ENCODE data around the gene TMBIM4. TPM values are rescaled to one million over a fixed set of nuclear protein-coding genes. Genes with fewer than 3 reads are reported as not detected.

Gene TMBIM4
- total RNA-seq, 1 experiment from 2014 or later, result 18.4 TPM

DNA sequence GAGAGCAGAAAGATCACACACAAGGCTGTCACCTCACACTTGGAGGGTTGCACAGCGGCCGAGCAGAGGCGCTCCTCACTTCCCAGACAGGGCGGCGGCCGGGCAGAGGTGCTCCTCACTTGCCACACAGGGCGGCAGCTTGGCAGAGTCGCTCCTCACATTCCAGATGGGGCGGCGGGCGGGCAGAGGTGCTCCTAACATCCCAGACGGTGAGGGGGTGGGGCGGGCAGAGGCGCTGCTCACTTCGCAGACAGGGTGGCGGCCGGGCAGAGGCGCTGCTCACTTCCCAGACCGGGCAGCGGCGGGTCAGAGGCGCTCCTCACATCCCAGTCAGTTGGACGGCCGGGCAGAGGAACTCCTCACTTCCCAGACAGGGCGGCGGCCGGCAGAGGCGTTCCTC, 9.1 kb downstream of the TMBIM4 start:
- H3K9me3 ChIP-seq (ENCODE audit: control insufficient read depth, low read depth, low read length), result no peaks in the 10 kb centered on the region

More for the DNA sequence above, 9.1 kb downstream of the TMBIM4 start:
- H2BK12ac ChIP-seq (ENCODE audit: insufficient read length, low read depth, low read length), result no peak overlapping the region
- H3K27ac ChIP-seq (ENCODE audit: insufficient read length, low read depth, low read length), result no peak overlapping the region
- no peaks in the 10 kb centered on the region for H3K79me1 ChIP-seq (ENCODE audit: insufficient read depth, low read depth, low read length, poor library complexity, severe bottlenecking)
- DNase-seq, result no peak
- no peak overlapping the region for H2BK5ac ChIP-seq (ENCODE audit: insufficient read length, low read length)
- no peak overlapping the region for H3K14ac ChIP-seq (ENCODE audit: insufficient read depth, low read length)
- H3K9me3 Mint-ChIP-seq, result peaks cover 10 to 12% of the 10 kb centered on the region in 2 experiments; a peak in 3 of 5 replicates
- no peak overlapping the region for H2AFZ ChIP-seq (ENCODE audit: low read length)
- no peak overlapping the region for H3T11ph ChIP-seq (ENCODE audit: low read length)
- no peak overlapping the region for H2BK120ac ChIP-seq (ENCODE audit: low read depth, low read length, poor library complexity, severe bottlenecking)
- H3K4me3 Mint-ChIP-seq, result no peak overlapping the region
- H3K4ac ChIP-seq (ENCODE audit: low read depth, low read length), result no peak overlapping the region
- no peak overlapping the region for H4K91ac ChIP-seq (ENCODE audit: insufficient read length, low read depth, low read length)
- no peak overlapping the region for H3K18ac ChIP-seq (ENCODE audit: insufficient read length, low read depth, low read length)
- H3K4me1 Mint-ChIP-seq, result no peaks in the 10 kb centered on the region
- no peaks in the 10 kb centered on the region for H3K23me2 ChIP-seq (ENCODE audit: insufficient read length, low read depth, low read length, poor library complexity, severe bottlenecking)
- no peaks in the 10 kb centered on the region for H4K20me1 ChIP-seq (ENCODE audit: control insufficient read depth, insufficient read depth, insufficient read length)
- no peaks in the 10 kb centered on the region; the same call in 1 of the 2 replicates for H3K79me2 ChIP-seq (ENCODE audit: insufficient read depth, low read length)
- H3K56ac ChIP-seq (ENCODE audit: insufficient read length, low read depth, low read length), result no peak overlapping the region
- H3K4me1 ChIP-seq (ENCODE audit: insufficient read depth, low read length), result no peaks in the 10 kb centered on the region
- H3K9ac ChIP-seq (ENCODE audit: extremely low read depth, insufficient read length, low read length), result no peak overlapping the region
- TF ChIP-seq, protein P1, sequence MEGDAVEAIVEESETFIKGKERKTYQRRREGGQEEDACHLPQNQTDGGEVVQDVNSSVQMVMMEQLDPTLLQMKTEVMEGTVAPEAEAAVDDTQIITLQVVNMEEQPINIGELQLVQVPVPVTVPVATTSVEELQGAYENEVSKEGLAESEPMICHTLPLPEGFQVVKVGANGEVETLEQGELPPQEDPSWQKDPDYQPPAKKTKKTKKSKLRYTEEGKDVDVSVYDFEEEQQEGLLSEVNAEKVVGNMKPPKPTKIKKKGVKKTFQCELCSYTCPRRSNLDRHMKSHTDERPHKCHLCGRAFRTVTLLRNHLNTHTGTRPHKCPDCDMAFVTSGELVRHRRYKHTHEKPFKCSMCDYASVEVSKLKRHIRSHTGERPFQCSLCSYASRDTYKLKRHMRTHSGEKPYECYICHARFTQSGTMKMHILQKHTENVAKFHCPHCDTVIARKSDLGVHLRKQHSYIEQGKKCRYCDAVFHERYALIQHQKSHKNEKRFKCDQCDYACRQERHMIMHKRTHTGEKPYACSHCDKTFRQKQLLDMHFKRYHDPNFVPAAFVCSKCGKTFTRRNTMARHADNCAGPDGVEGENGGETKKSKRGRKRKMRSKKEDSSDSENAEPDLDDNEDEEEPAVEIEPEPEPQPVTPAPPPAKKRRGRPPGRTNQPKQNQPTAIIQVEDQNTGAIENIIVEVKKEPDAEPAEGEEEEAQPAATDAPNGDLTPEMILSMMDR (conservative IDR thresholded peaks at IDR 0.05), result no peak
- WGBS (ENCODE audit: extremely low coverage, insufficient read length, low lambda C conversion rate), result no CpG with 5 or more reads among the region's 28 CpGs
- H3K27me3 ChIP-seq (ENCODE audit: insufficient read depth, low read length), result no peaks in the 10 kb centered on the region
- no peak overlapping the region for H4K8ac ChIP-seq (replicated peaks; ENCODE audit: insufficient read length, low read depth, low read length)
- no peak overlapping the region for H3K4me2 ChIP-seq (ENCODE audit: insufficient read depth, insufficient read length, low read length)
- no peak overlapping the region for H2AK5ac ChIP-seq (ENCODE audit: insufficient read length, low read length)
- H3K23ac ChIP-seq (ENCODE audit: insufficient read length, low read depth, low read length), result no peak overlapping the region
- H4K5ac ChIP-seq (ENCODE audit: insufficient read length, low read depth, low read length), result no peak overlapping the region
- H3K27me3 Mint-ChIP-seq (ENCODE audit: low read depth), result no peaks in the 10 kb centered on the region
- no peak overlapping the region for H3K27ac Mint-ChIP-seq
- no peak overlapping the region for H2BK20ac ChIP-seq (ENCODE audit: low read depth, low read length, poor library complexity, severe bottlenecking)
- H3K36me3 Mint-ChIP-seq (ENCODE audit: insufficient read depth in 1 of 3, low read depth in 3 of 3), result peaks cover 7 to 14% (median 12%) of the 10 kb centered on the region in 3 experiments
- no peak overlapping the region for H2BK15ac ChIP-seq (ENCODE audit: low read depth, low read length)
